A673 (cell line): ENCODE measurements around the gene SCGB2B2.

Experiments used
- CTCF ChIP-seq: fragments of 300-800, 200-600 bp; sonication (generic); conservative IDR thresholded peaks from 2 replicates; pipeline ENCODE4 v1.5.1; 2017; ENCODE audit warnings: low read depth, mild to moderate bottlenecking, antibody characterized with exemption, low read length, moderate library complexity, mixed read lengths
- EZH2 ChIP-seq: fragments of 200-600 bp; sonication (generic); IDR thresholded peaks from 2 replicates; pipeline ENCODE4 v1.6.1; 2017; ENCODE audit warnings: borderline replicate concordance, low read depth, mild to moderate bottlenecking, mixed read lengths, antibody characterized with exemption, low read length; ENCODE audit not compliant: poor library complexity, severe bottlenecking

GRCh38 chr19:34725400-34725799 is 48.4 kb upstream of the SCGB2B2 start:
- TF ChIP-seq CTCF = no peak
- no peak for TF ChIP-seq EZH2
